NCI-H748 treated with DMSO at 0.1 percent for 48 hours (cell line): ENCODE results near the gene NDP.
A peak's percentile ranks its signal among the peaks of the same experiment; 100 is the strongest.
"Not testable (repeated sequence)": the region's sequence is repeated elsewhere in the genome, so short reads cannot be mapped to it uniquely, and the experiment has no call there.

Experiments used
- DNase-seq: peaks from one replicate; lab custom pipeline; 2025; lab: John Stamatoyannopoulos, UW

The NDP gene

GRCh38 chrX:43970528-43970927, 2.7 kb downstream of the NDP start:
- no peak for DNase-seq

- no peak for DNase-seq
These were observed 3.4 kb downstream of the NDP start for GRCh38 chrX:43969504-43970501.

DNA sequence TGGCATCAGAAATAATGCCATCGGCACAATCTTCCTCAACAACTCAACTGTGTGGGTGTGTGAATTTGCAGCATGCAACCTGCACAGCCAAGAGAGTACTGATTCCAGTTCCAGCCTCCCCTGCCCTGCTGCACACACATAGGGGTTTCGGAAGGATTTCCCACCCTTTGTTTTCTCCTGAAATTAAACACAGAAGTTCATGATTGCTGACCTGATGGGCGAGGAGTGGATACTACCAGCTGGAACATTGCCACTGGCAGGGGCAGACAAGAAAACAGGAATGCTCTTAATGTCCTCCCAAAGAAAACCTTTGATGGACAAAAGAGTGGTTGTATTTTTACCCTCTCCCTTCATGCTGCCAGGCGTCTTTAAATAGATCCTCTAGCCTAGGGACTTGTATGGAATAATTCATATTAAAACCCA, 4.8 kb downstream of the NDP start:
- DNase-seq = no peak

- DNase-seq = no peak
These were observed 8.3 kb downstream of the NDP start for GRCh38 chrX:43964936-43965335.

DNA sequence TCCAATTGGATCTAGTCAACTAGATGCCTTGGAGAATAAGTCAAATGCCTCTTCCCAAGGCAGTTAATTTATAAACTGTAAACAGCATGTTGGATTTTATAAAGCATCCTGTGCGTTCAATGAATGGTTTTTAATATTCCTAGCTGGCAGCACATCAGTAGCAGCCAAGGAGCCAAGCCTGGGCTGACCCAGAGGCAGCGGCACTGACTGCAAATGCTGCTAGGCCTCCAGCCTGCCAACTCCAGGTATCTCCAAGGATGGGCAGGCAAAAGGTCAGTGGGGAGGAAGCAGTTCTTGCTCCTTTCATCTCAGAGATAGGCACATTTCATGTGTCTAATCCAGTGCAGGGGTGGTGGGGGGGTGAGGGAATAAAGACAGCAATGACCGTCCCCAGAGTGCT, 9.5 kb downstream of the NDP start:
- no peak for DNase-seq

- DNase-seq = no peak
These were observed 10.6 kb downstream of the NDP start for GRCh38 chrX:43962636-43963035.

- no peak for DNase-seq
These were observed 11.5 kb downstream of the NDP start for GRCh38 chrX:43961699-43962098.

DNA sequence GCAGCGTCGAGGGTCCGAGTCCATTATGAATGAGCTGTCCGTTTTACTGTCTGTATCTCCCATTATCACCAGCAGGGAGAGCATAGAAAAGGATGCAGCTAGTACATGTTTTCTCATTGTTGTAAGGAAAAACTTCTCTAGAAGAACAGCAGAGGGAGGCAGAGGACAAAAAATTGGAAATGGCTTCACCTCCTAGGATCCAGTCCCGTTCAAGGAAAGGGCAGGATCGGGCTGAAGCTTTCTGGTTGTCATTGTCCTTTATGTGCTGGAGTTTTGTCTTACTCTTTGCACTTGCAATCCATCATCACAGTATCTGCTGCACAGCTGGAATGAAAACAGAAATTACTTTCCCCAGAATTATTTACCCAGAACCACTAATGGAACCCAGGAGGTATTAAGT, 14.7 kb downstream of the NDP start:
- DNase-seq = peak; percentile 81

DNA sequence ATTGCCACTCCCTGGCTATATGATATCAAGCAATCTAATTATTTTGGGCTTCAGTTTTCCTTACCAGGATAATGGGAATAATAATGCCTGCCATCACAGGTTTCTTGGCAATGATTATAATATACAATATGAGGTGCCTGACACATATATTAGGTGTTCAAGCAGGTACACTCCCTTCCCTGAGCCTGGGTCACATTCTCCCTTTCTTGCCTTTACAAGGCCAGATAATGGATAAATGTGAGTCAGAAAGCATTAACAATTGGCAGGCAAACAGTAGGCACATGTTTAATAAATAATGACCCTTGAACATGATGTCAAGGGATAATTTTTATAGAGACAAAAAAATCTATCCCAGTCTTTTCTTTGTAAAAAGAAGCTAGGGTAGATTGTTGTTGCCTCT, 17.2 kb downstream of the NDP start:
- DNase-seq = no peak

- no peak for DNase-seq
These were observed 20.0 kb downstream of the NDP start for GRCh38 chrX:43953218-43953617.

DNA sequence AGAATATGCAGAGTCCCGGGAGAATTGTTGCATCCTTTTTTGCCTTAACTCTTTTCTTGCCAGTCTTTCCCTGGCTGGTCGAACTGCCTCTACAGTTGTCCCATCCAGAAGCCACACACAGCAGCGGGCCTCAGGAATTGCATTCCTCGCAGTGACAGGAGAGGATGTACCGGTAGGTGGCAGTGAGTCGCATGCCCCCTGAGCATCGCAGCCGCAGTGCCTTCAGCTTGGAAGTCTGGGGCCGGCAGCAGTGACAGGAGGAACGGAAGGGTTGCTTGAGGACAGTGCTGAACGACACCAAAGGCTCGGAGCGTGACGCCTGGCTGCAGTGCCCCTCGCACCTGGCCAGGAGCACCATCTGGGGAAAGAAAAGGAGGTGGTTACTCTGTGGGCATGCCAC, 23.5 kb downstream of the NDP start:
- DNase-seq = no peak

GRCh38 chrX:43940816-43941474, 32.2 kb downstream of the NDP start:
- peak; percentile 75 for DNase-seq

- no peak for DNase-seq
These were observed 33.8 kb downstream of the NDP start for GRCh38 chrX:43939187-43939926.

- DNase-seq = not testable (repeated sequence)
These were observed 51.2 kb downstream of the NDP start for GRCh38 chrX:43922032-43922431.

DNA sequence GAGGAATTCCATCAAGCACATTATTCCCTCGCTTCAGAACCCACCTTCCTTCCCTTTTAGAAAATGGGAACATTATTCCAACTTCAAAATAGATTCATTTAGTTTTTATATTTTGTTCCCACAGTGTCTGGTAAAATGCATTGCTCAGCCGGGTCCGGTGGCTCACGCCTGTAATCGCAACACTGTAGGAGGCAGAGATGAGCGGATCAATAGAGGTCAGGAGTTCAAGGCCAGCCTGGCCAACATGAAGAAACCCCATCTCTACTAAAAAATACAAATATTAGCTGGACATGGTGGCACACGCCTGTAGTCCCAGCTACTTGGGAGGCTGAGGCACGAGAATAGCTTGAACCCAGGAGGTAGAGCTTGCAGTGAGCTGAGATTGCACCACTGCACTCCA, 62.4 kb downstream of the NDP start:
- DNase-seq = not testable (repeated sequence)

GRCh38 chrX:43910012-43910411, 63.2 kb downstream of the NDP start:
- no peak for DNase-seq

- DNase-seq = no peak
These were observed 64.0 kb downstream of the NDP start for GRCh38 chrX:43909141-43909540.

GRCh38 chrX:43899878-43900815, 73.0 kb downstream of the NDP start:
- no peak for DNase-seq
